ENCODE results near the gene HLA-DMB. TPM values are rescaled to one million over a fixed set of nuclear protein-coding genes. Genes with fewer than 3 reads are reported as not detected.

The HLA-DMB gene
- polyA plus RNA-seq, 1 of the 3 experiments (the other 2 are of a cell fraction) = not detected

GRCh38 chr6:32950010-32950409 is 9.2 kb upstream of the HLA-DMB start:
- POLR2A ChIA-PET = no interaction called here
- CTCF ChIA-PET = interaction anchor here (1.1 to 10.8 kb wide), 4 partner anchors 12 to 298 kb away, joined by 3 to 187 read pairs (median 52); partner anchors contain the start of gene HLA-DMB
- WGBS (ENCODE audit: low lambda C conversion rate) = 85% methylated on average over 3 of the region's 3 CpGs

More at GRCh38 chr6:32950010-32950409, 9.2 kb upstream of the HLA-DMB start:
- no peaks in the 10 kb centered on the region for H4K20me1 ChIP-seq (ENCODE audit: insufficient read depth)
- no peaks in the 10 kb centered on the region for H3K9me2 ChIP-seq
- H3K9me3 ChIP-seq = peaks cover 10% of the 10 kb centered on the region
- no peak for TF ChIP-seq NRF1 (IDR thresholded peaks at IDR 0.05; ENCODE audit: low read depth, low read length)
- no peak for TF ChIP-seq TCF12 (IDR thresholded peaks at IDR 0.05)
- no peak for TF ChIP-seq MEF2A (IDR thresholded peaks at IDR 0.05; ENCODE audit: borderline replicate concordance, low read depth)
- TF ChIP-seq SIN3A (IDR thresholded peaks at IDR 0.05; ENCODE audit: borderline replicate concordance, low read depth, low read length) = no peak
- no peak for TF ChIP-seq YY1 (IDR thresholded peaks at IDR 0.05; ENCODE audit: low read depth)
- no peak for TF ChIP-seq GABPA (IDR thresholded peaks at IDR 0.05; ENCODE audit: low read depth)
- TF ChIP-seq PBX3 (IDR thresholded peaks at IDR 0.05) = no peak
- TF ChIP-seq ELF1 (IDR thresholded peaks at IDR 0.05) = no peak
- TF ChIP-seq, protein P1, sequence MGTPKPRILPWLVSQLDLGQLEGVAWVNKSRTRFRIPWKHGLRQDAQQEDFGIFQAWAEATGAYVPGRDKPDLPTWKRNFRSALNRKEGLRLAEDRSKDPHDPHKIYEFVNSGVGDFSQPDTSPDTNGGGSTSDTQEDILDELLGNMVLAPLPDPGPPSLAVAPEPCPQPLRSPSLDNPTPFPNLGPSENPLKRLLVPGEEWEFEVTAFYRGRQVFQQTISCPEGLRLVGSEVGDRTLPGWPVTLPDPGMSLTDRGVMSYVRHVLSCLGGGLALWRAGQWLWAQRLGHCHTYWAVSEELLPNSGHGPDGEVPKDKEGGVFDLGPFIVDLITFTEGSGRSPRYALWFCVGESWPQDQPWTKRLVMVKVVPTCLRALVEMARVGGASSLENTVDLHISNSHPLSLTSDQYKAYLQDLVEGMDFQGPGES (IDR thresholded peaks at IDR 0.05; ENCODE audit: low read depth, low read length) = no peak
- TF ChIP-seq, protein P2, sequence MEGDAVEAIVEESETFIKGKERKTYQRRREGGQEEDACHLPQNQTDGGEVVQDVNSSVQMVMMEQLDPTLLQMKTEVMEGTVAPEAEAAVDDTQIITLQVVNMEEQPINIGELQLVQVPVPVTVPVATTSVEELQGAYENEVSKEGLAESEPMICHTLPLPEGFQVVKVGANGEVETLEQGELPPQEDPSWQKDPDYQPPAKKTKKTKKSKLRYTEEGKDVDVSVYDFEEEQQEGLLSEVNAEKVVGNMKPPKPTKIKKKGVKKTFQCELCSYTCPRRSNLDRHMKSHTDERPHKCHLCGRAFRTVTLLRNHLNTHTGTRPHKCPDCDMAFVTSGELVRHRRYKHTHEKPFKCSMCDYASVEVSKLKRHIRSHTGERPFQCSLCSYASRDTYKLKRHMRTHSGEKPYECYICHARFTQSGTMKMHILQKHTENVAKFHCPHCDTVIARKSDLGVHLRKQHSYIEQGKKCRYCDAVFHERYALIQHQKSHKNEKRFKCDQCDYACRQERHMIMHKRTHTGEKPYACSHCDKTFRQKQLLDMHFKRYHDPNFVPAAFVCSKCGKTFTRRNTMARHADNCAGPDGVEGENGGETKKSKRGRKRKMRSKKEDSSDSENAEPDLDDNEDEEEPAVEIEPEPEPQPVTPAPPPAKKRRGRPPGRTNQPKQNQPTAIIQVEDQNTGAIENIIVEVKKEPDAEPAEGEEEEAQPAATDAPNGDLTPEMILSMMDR (IDR thresholded peaks at IDR 0.05) = no peak
- TF ChIP-seq REST (IDR thresholded peaks at IDR 0.05; ENCODE audit: low read depth, low read length) = no peak
- no peak for TF ChIP-seq SMC3 (IDR thresholded peaks at IDR 0.05; ENCODE audit: low read depth, low read length)
- no peak for TF ChIP-seq TAF1 (IDR thresholded peaks at IDR 0.05; ENCODE audit: borderline replicate concordance, low read depth, low read length)
- no peak for TF ChIP-seq FOXM1 (IDR thresholded peaks at IDR 0.05; ENCODE audit: low read depth)
- H3K27ac ChIP-seq (ENCODE audit: low read depth in 2 of 2, low read length in 1 of 2) = no peak overlapping the region
- no peak overlapping the region for H2AFZ ChIP-seq (ENCODE audit: low read depth)
- H3K27me3 ChIP-seq (ENCODE audit: insufficient read depth) = no peaks in the 10 kb centered on the region; the same call in 1 of the 2 replicates
- H3K79me2 ChIP-seq (ENCODE audit: insufficient read depth) = no peaks in the 10 kb centered on the region
- no peaks in the 10 kb centered on the region for H3K36me3 ChIP-seq (replicated peaks in 1 of 2; ENCODE audit: control insufficient read depth in 1 of 2, insufficient read depth in 2 of 2, low read length in 1 of 2)
- H3K9ac ChIP-seq = no peak overlapping the region
- no peak for DNase-seq
- no peak overlapping the region for H3K4me2 ChIP-seq
- H3F3A ChIP-seq (replicated peaks; ENCODE audit: insufficient read depth) = no peaks in the 10 kb centered on the region
- H3K4me1 ChIP-seq (ENCODE audit: control insufficient read depth in 1 of 2, insufficient read depth in 2 of 2, low read depth in 1 of 2, low read length in 1 of 2) = peaks cover 0 to 6% of the 10 kb centered on the region in 2 experiments; a peak in 1 of 4 replicates
- H3K4me3 ChIP-seq (ENCODE audit: low read depth in 2 of 2, low read length in 1 of 2) = no peak overlapping the region

Data from SK-N-SH (cell line).